ENCODE data around the gene CD300H. TPM values are rescaled to one million over a fixed set of nuclear protein-coding genes. Genes with fewer than 3 reads are reported as not detected.
"Not testable (repeated sequence)": the region's sequence is repeated elsewhere in the genome, so short reads cannot be mapped to it uniquely, and the experiment has no call there.

CD300H gene
- total RNA-seq, 1 donor from 2014 or later = not detected

GRCh38 chr17:74522381-74523105 lies 44.8 kb downstream of the CD300H start:
- TF ChIP-seq CTCF (IDR thresholded peaks at IDR 0.05; ENCODE audit: unreplicated experiment) = no peak
- Mint-ChIP-seq H3K9me3 (ENCODE audit: unreplicated experiment) (no peaks in the 10 kb centered on the region), H3K27ac (ENCODE audit: unreplicated experiment) (no peak overlapping the region), H3K4me1 (ENCODE audit: unreplicated experiment) (no peaks in the 10 kb centered on the region), H3K27me3 (ENCODE audit: unreplicated experiment) (peaks cover 6% of the 10 kb centered on the region), H3K36me3 (ENCODE audit: low read depth, unreplicated experiment) (peaks cover 5% of the 10 kb centered on the region), H3K4me3 (ENCODE audit: unreplicated experiment) (no peak overlapping the region)
- DNase-seq (ENCODE audit: low spot score) = no peak

DNA sequence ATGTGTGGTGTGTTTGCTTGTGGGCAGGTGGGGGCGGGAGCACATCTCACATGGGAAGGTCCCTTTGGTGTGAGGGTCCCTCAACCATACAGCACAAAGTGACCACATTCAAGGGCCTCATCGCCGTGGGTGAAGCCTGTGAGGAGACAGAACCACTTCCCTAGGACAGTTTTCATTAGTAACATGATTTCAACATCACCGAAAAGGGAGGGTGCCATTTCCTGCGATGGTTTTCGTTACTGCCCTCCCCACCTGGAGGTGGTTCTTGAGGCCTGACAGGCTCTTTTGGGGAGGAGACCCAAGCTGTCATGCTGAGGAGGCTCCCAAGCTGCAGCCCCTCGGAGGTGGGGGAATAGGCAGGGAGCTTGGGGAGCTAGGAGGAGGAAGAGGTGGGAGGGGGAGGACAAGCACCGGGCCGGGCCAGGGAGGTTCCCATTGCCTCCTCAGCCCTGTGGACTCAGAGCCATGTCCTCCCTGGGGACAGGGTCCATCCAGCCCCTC lies 45.6 kb downstream of the CD300H start:
- DNase-seq (ENCODE audit: low spot score) = no peak
- Mint-ChIP-seq H3K27me3 (ENCODE audit: unreplicated experiment) (peaks cover 6% of the 10 kb centered on the region), H3K4me1 (ENCODE audit: unreplicated experiment) (no peaks in the 10 kb centered on the region), H3K9me3 (ENCODE audit: unreplicated experiment) (no peaks in the 10 kb centered on the region), H3K4me3 (ENCODE audit: unreplicated experiment) (no peak overlapping the region), H3K27ac (ENCODE audit: unreplicated experiment) (no peak overlapping the region), H3K36me3 (ENCODE audit: low read depth, unreplicated experiment) (peaks cover 5% of the 10 kb centered on the region)
- no peak for TF ChIP-seq CTCF (IDR thresholded peaks at IDR 0.05; ENCODE audit: unreplicated experiment)

GRCh38 chr17:74520790-74521480 lies 46.4 kb downstream of the CD300H start:
- Mint-ChIP-seq H3K4me3 (ENCODE audit: unreplicated experiment) (no peak overlapping the region), H3K27ac (ENCODE audit: unreplicated experiment) (no peak overlapping the region), H3K36me3 (ENCODE audit: low read depth, unreplicated experiment) (peaks cover 5% of the 10 kb centered on the region), H3K27me3 (ENCODE audit: unreplicated experiment) (peaks cover 6% of the 10 kb centered on the region), H3K9me3 (ENCODE audit: unreplicated experiment) (no peaks in the 10 kb centered on the region), H3K4me1 (ENCODE audit: unreplicated experiment) (no peaks in the 10 kb centered on the region)
- TF ChIP-seq CTCF (IDR thresholded peaks at IDR 0.05; ENCODE audit: unreplicated experiment) = no peak
- DNase-seq (ENCODE audit: low spot score) = no peak

DNA sequence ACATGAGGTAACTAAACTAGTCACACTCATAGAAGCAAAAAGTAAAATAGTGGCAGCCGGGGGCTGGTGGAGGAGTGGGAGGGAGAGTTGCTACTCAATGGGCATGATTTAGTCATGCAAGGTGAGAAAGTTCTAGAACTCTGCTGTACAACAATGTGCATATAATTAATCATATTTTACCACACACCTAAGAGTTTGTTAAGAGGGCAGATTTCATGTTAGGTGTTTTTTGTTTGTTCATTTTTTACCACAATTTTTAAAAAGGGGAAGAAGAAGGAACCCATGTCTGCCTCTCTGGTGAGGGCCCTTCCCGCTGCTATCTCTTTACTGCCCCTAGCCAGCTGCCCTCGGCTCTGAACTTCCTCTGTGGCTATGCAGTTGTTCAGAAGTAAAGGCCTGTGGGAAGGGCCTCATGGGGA lies 47.3 kb downstream of the CD300H start:
- Mint-ChIP-seq H3K27ac (ENCODE audit: unreplicated experiment) (no peak overlapping the region), H3K9me3 (ENCODE audit: unreplicated experiment) (peaks cover 3% of the 10 kb centered on the region), H3K4me3 (ENCODE audit: unreplicated experiment) (no peak overlapping the region), H3K27me3 (ENCODE audit: unreplicated experiment) (peaks cover 6% of the 10 kb centered on the region), H3K4me1 (ENCODE audit: unreplicated experiment) (no peaks in the 10 kb centered on the region), H3K36me3 (ENCODE audit: low read depth, unreplicated experiment) (peaks cover 3% of the 10 kb centered on the region)
- no peak for DNase-seq (ENCODE audit: low spot score)
- TF ChIP-seq CTCF (IDR thresholded peaks at IDR 0.05; ENCODE audit: unreplicated experiment) = no peak

GRCh38 chr17:74518413-74518981 lies 48.8 kb downstream of the CD300H start:
- Mint-ChIP-seq H3K27me3 (ENCODE audit: unreplicated experiment) (peaks cover 16% of the 10 kb centered on the region), H3K36me3 (ENCODE audit: low read depth, unreplicated experiment) (peaks cover 13% of the 10 kb centered on the region), H3K9me3 (ENCODE audit: unreplicated experiment) (peaks cover 13% of the 10 kb centered on the region)
- not testable (repeated sequence) for H3K27ac Mint-ChIP-seq (ENCODE audit: unreplicated experiment); DNase-seq (ENCODE audit: low spot score); H3K4me3 Mint-ChIP-seq (ENCODE audit: unreplicated experiment); H3K4me1 Mint-ChIP-seq (ENCODE audit: unreplicated experiment)

Measured in endothelial cell (in vitro differentiated cells).